SK-N-MC (cell line): ENCODE results near the gene VAPA.
"Not testable (repeated sequence)": the region's sequence is repeated elsewhere in the genome, so short reads cannot be mapped to it uniquely, and the experiment has no call there.

Source experiments
- DNase-seq: peaks from one replicate; pipeline ENCODE4 v3.0.0-alpha.2; 2011; ENCODE audit warnings: low read depth, low spot score
- H3K27ac ChIP-seq: fragments of 200-600 bp; sonication (generic); 2 replicates; pipeline ENCODE4 v1.5.1; 2016; ENCODE audit warnings: mixed run types
- H3K36me3 ChIP-seq: fragments of 200-600 bp; sonication (generic); 2 replicates; pipeline ENCODE4 v1.6.1; 2017; ENCODE audit warnings: antibody characterized with exemption, low read length, mixed read lengths; ENCODE audit not compliant: insufficient read depth
- H3K4me3 ChIP-seq: fragments of 200-600 bp; sonication (generic); 2 replicates; pipeline ENCODE4 v1.5.1; 2016
- H3K9ac ChIP-seq: fragments of 200-600 bp; sonication (generic); 2 replicates; pipeline ENCODE4 v1.8.0; 2017; ENCODE audit warnings: mixed run types, mixed read lengths; ENCODE audit not compliant: insufficient read length
- H3K9me3 ChIP-seq: fragments of 200-600 bp; sonication (generic); 2 replicates; pipeline ENCODE4 v1.6.1; 2017; ENCODE audit warnings: low read depth, mild to moderate bottlenecking, antibody characterized with exemption, low read length, moderate library complexity, mixed read lengths
- EZH2 ChIP-seq: fragments of 200-600 bp; sonication (generic); IDR thresholded peaks from one replicate; pipeline ENCODE4 v1.6.1; 2017; ENCODE audit warnings: antibody characterized with exemption
- FOXP2 ChIP-seq: optimal IDR thresholded peaks from 2 replicates; pipeline ENCODE3; 2011; ENCODE audit warnings: mild to moderate bottlenecking, moderate library complexity; ENCODE audit not compliant: insufficient read depth; ENCODE audit errors: extremely low read length, control extremely low read depth
- POLR2AphosphoS5 ChIP-seq: IDR thresholded peaks from 2 replicates; pipeline ENCODE4 v1.6.1; 2012; ENCODE audit warnings: mild to moderate bottlenecking, low read depth, low read length, borderline replicate concordance

VAPA gene

GRCh38 chr18:9884090-9884489, 29.7 kb upstream of the VAPA start:
- no peak for TF ChIP-seq FOXP2
- no peak for TF ChIP-seq POLR2AphosphoS5
- TF ChIP-seq EZH2 = no peak
- DNase-seq = no peak
- Histone ChIP-seq H3K27ac (no peak overlapping the region), H3K36me3 (no peaks in the 10 kb centered on the region), H3K9ac (no peak overlapping the region), H3K4me3 (no peak overlapping the region), H3K9me3 (no peaks in the 10 kb centered on the region)

GRCh38 chr18:9884532-9885140, 29.2 kb upstream of the VAPA start:
- H3K9ac ChIP-seq = no peak overlapping the region

GRCh38 chr18:9885170-9886004, 28.4 kb upstream of the VAPA start, which contains the start of gene TXNDC2:
Gene TXNDC2 (plus strand): TSS chr18:9885973. CDS start chr18:9886681, 708 bp downstream.
- no peaks in the 10 kb centered on the region for H3K9me3 ChIP-seq
- no peaks in the 10 kb centered on the region for H3K36me3 ChIP-seq
- no peak within 1 kb of the TSS for H3K27ac ChIP-seq
- no peak for DNase-seq
- H3K4me3 ChIP-seq = no peak within 1 kb of the TSS
- TF ChIP-seq POLR2AphosphoS5 (no peak), FOXP2 (no peak)
- no peak within 1 kb of the TSS for H3K9ac ChIP-seq

More at GRCh38 chr18:9884532-9885140, 29.2 kb upstream of the VAPA start:
- no peak overlapping the region for H3K27ac ChIP-seq
- no peaks in the 10 kb centered on the region for H3K36me3 ChIP-seq
- TF ChIP-seq FOXP2 (no peak), EZH2 (no peak), POLR2AphosphoS5 (no peak)
- no peaks in the 10 kb centered on the region for H3K9me3 ChIP-seq
- DNase-seq = no peak
- H3K4me3 ChIP-seq = no peak overlapping the region

- Histone ChIP-seq H3K4me3 (no peak overlapping the region), H3K36me3 (no peaks in the 10 kb centered on the region), H3K9ac (no peak overlapping the region), H3K9me3 (no peaks in the 10 kb centered on the region), H3K27ac (no peak overlapping the region)
- no peak for DNase-seq
- no peak for TF ChIP-seq POLR2AphosphoS5
- no peak for TF ChIP-seq FOXP2
- no peak for TF ChIP-seq EZH2
Observed at GRCh38 chr18:9886005-9886348, 27.8 kb upstream of the VAPA start.

- Histone ChIP-seq H3K36me3 (no peaks in the 10 kb centered on the region), H3K27ac (no peak overlapping the region), H3K4me3 (no peak overlapping the region), H3K9ac (no peak overlapping the region), H3K9me3 (no peaks in the 10 kb centered on the region)
- TF ChIP-seq EZH2 (no peak), FOXP2 (no peak), POLR2AphosphoS5 (no peak)
- DNase-seq = no peak
Observed at GRCh38 chr18:9887992-9888391, 25.8 kb upstream of the VAPA start.

- TF ChIP-seq FOXP2 = no peak
- TF ChIP-seq POLR2AphosphoS5 = no peak
- TF ChIP-seq EZH2 = no peak
- Histone ChIP-seq H3K4me3 (no peak overlapping the region), H3K9ac (no peak overlapping the region), H3K27ac (no peak overlapping the region), H3K9me3 (no peaks in the 10 kb centered on the region), H3K36me3 (no peaks in the 10 kb centered on the region)
- DNase-seq = no peak
Observed at GRCh38 chr18:9890196-9890595, 23.6 kb upstream of the VAPA start.

GRCh38 chr18:9890957-9891356, 22.9 kb upstream of the VAPA start:
- H3K9me3 ChIP-seq = no peaks in the 10 kb centered on the region
- DNase-seq = no peak
- H3K4me3 ChIP-seq = no peak overlapping the region
- no peak overlapping the region for H3K27ac ChIP-seq
- no peak for TF ChIP-seq EZH2
- TF ChIP-seq POLR2AphosphoS5 = no peak
- no peak overlapping the region for H3K9ac ChIP-seq
- no peaks in the 10 kb centered on the region for H3K36me3 ChIP-seq

- H3K36me3 ChIP-seq, H3K27ac ChIP-seq, H3K4me3 ChIP-seq, DNase-seq, H3K9ac ChIP-seq, H3K9me3 ChIP-seq: not testable (repeated sequence)
Observed at GRCh38 chr18:9891515-9891914, 22.3 kb upstream of the VAPA start.

- no peaks in the 10 kb centered on the region for H3K9me3 ChIP-seq
- H3K27ac ChIP-seq = no peak overlapping the region
- TF ChIP-seq POLR2AphosphoS5 = no peak
- no peak for TF ChIP-seq EZH2
- no peak for TF ChIP-seq FOXP2
- no peak overlapping the region for H3K4me3 ChIP-seq
- no peak overlapping the region for H3K9ac ChIP-seq
- H3K36me3 ChIP-seq = no peaks in the 10 kb centered on the region
- DNase-seq = no peak
Observed at GRCh38 chr18:9894454-9895068, 19.3 kb upstream of the VAPA start.
